OCI-LY7 (cell line): ENCODE data around the gene SOWAHA. TPM values are rescaled to one million over a fixed set of nuclear protein-coding genes. Genes with fewer than 3 reads are reported as not detected.

Experiments
- BruUV-seq: library from RNA; stranded (reverse); fragments of 400-500 nt; replicated peaks from 2 replicates; lab custom pipeline; 2021; lab: Mats Ljungman, UMichigan
- CTCF ChIA-PET: fragments of 300-600 bp; sonication (Branson Sonifier 250); formaldehyde crosslinking; loops from one replicate; lab custom pipeline; 2022; ENCODE audit warnings: antibody characterized with exemption; ENCODE audit not compliant: unreplicated experiment; lab: Charles Lee
- POLR2A ChIA-PET: fragments of 300-600 bp; sonication (Branson Sonifier 250); formaldehyde crosslinking; loops from one replicate; lab custom pipeline; 2022; ENCODE audit warnings: antibody characterized with exemption; lab: Charles Lee
- DNase-seq: peaks from one replicate; pipeline ENCODE4 v3.0.0-alpha.2; 2015; ENCODE audit warnings: low spot score
- H2AFZ ChIP-seq: fragments of 200-600 bp; sonication (generic), shearing (Covaris generic); 2 replicates; pipeline ENCODE4 v1.6.1; 2014; ENCODE audit warnings: mild to moderate bottlenecking, antibody characterized with exemption, low read length, moderate library complexity
- H3K27ac ChIP-seq: fragments of 200-600 bp; sonication (generic); 2 replicates; pipeline ENCODE4 v1.5.1; 2014; ENCODE audit warnings: mixed run types, low read depth, mild to moderate bottlenecking, moderate library complexity, low read length, inconsistent platforms; ENCODE audit not compliant: poor library complexity, severe bottlenecking
- H3K36me3 ChIP-seq: fragments of 200-600 bp; sonication (generic); 2 replicates; pipeline ENCODE4 v1.6.1; 2014; ENCODE audit warnings: mild to moderate bottlenecking, antibody characterized with exemption, low read length, moderate library complexity, mixed read lengths; ENCODE audit not compliant: insufficient read depth
- H3K4me1 ChIP-seq: fragments of 200-600 bp; sonication (generic); 2 replicates; pipeline ENCODE4 v1.5.1; 2014; ENCODE audit warnings: mild to moderate bottlenecking, low read length; ENCODE audit not compliant: insufficient read depth, poor library complexity, severe bottlenecking
- H3K4me2 ChIP-seq: fragments of 200-600 bp; sonication (generic); 2 replicates; pipeline ENCODE4 v1.6.1; 2014; ENCODE audit warnings: mild to moderate bottlenecking, low read length
- H3K4me3 ChIP-seq: fragments of 200-600 bp; sonication (generic); 2 replicates; pipeline ENCODE4 v1.5.1; 2014; ENCODE audit warnings: mild to moderate bottlenecking, low read depth, low read length; ENCODE audit not compliant: poor library complexity, severe bottlenecking
- H3K79me2 ChIP-seq: fragments of 200-600 bp; sonication (generic); 2 replicates; pipeline ENCODE4 v1.6.1; 2016; ENCODE audit warnings: low read depth, mild to moderate bottlenecking, low read length, moderate library complexity, mixed read lengths; ENCODE audit not compliant: insufficient read depth
- H3K9me2 ChIP-seq: fragments of 200-600 bp; sonication (generic); 2 replicates; pipeline ENCODE4 v1.6.1; 2016; ENCODE audit warnings: mild to moderate bottlenecking, low read length, mixed read lengths; ENCODE audit not compliant: insufficient read depth
- H3K9me3 ChIP-seq: fragments of 200-600 bp; sonication (generic); 2 replicates; pipeline ENCODE4 v1.6.1; 2014; ENCODE audit warnings: mild to moderate bottlenecking, mixed run types, low read length, mixed read lengths
- H4K20me1 ChIP-seq: fragments of 200-600 bp; sonication (generic); 2 replicates; pipeline ENCODE4 v1.6.1; 2014; ENCODE audit warnings: mild to moderate bottlenecking, antibody characterized with exemption, low read length, moderate library complexity, mixed read lengths; ENCODE audit not compliant: insufficient read depth
- CTCF ChIP-seq: fragments of 200-600 bp; sonication (generic); conservative IDR thresholded peaks from 2 replicates; pipeline ENCODE4 v1.5.1; 2014; ENCODE audit warnings: mild to moderate bottlenecking, antibody characterized with exemption, low read length, moderate library complexity, mixed read lengths
- EZH2phosphoT487 ChIP-seq: fragments of 200-600 bp; sonication (generic); IDR thresholded peaks from 2 replicates; pipeline ENCODE4 v1.6.1; 2018; ENCODE audit warnings: low read depth, borderline replicate concordance, mild to moderate bottlenecking, mixed run types, antibody characterized with exemption, low read length, moderate library complexity, mixed read lengths
- intact Hi-C: fragments of 100-400 bp; cut with micrococcal nuclease; formaldehyde crosslinking; loops from one replicate; pipeline ENCODE4 v1.10.0; 2022; ENCODE audit not compliant: unreplicated experiment
- total RNA-seq, 2 experiments: library from RNA; depleted of rRNA in 1 of 2; stranded (reverse); fragments of >200 nt in 1 of 2; shearing (Covaris generic) in 1 of 2; gene quantifications; 2 replicates each; pipeline ENCODE4 v1.2.3, GENCODE V29; 2014 to 2022

Gene SOWAHA
- total RNA-seq, 2 experiments from 2014 or later, result not detected

- H3K27ac ChIP-seq, result no peak overlapping the region
- no peaks in the 10 kb centered on the region for H3K79me2 ChIP-seq
- DNase-seq, result no peak
- no peaks in the 10 kb centered on the region for H3K36me3 ChIP-seq
- ChIA-PET POLR2A (no interaction called here), CTCF (no interaction called here)
- intact Hi-C loops, result no loop called here
- peaks cover 7% of the 10 kb centered on the region for H3K4me1 ChIP-seq
- no peak overlapping the region for H2AFZ ChIP-seq
- TF ChIP-seq CTCF (no peak), EZH2phosphoT487 (no peak)
- no peak overlapping the region for H3K4me3 ChIP-seq
- BruUV-seq, result no TSS peak
- no peaks in the 10 kb centered on the region for H4K20me1 ChIP-seq
- H3K9me2 ChIP-seq, result no peaks in the 10 kb centered on the region
- H3K4me2 ChIP-seq, result no peak overlapping the region
- no peaks in the 10 kb centered on the region for H3K9me3 ChIP-seq
These were observed 33.1 kb upstream of the SOWAHA start for GRCh38 chr5:132779961-132780360.

- Histone ChIP-seq H2AFZ (no peak overlapping the region), H3K4me3 (no peak overlapping the region), H4K20me1 (no peaks in the 10 kb centered on the region), H3K9me2 (no peaks in the 10 kb centered on the region), H3K9me3 (no peaks in the 10 kb centered on the region), H3K79me2 (no peaks in the 10 kb centered on the region), H3K27ac (no peak overlapping the region), H3K4me1 (peaks cover 7% of the 10 kb centered on the region), H3K36me3 (no peaks in the 10 kb centered on the region), H3K4me2 (no peak overlapping the region)
- no TSS peak for BruUV-seq
- intact Hi-C loops, result no loop called here
- ChIA-PET CTCF (no interaction called here), POLR2A (interaction anchor here (0.7 kb wide), 1 partner anchor 201 kb away, joined by 3 read pairs; no protein-coding TSS in a partner anchor)
- DNase-seq, result no peak
- TF ChIP-seq EZH2phosphoT487 (no peak), CTCF (no peak)
These were observed 32.5 kb upstream of the SOWAHA start for GRCh38 chr5:132780577-132780976.

- no TSS peak for BruUV-seq
- Histone ChIP-seq H3K9me2 (no peaks in the 10 kb centered on the region), H3K4me2 (no peak overlapping the region), H3K79me2 (no peaks in the 10 kb centered on the region), H3K36me3 (no peaks in the 10 kb centered on the region), H4K20me1 (no peaks in the 10 kb centered on the region), H2AFZ (no peak overlapping the region), H3K27ac (no peak overlapping the region), H3K9me3 (no peaks in the 10 kb centered on the region), H3K4me3 (no peak overlapping the region), H3K4me1 (peaks cover 7% of the 10 kb centered on the region)
- no peak for DNase-seq
- TF ChIP-seq EZH2phosphoT487, result no peak
- no peak for TF ChIP-seq CTCF
- ChIA-PET POLR2A (interaction anchor here (0.7 kb wide), 2 partner anchors 114 to 201 kb away, joined by 3 to 4 read pairs; no protein-coding TSS in a partner anchor), CTCF (no interaction called here)
- intact Hi-C loops, result no loop called here
These were observed 32.1 kb upstream of the SOWAHA start for GRCh38 chr5:132781029-132781428.
